K562 (cell line): ENCODE data around the gene SLC37A3. TPM values are rescaled to one million over a fixed set of nuclear protein-coding genes. Genes with fewer than 3 reads are reported as not detected.

Experiments
- CHD4 ChIP-seq: fragments of 200-600 bp; sonication (generic); IDR thresholded peaks from 3 replicates; pipeline ENCODE4 v1.6.1; 2012; ENCODE audit warnings: low read depth, mild to moderate bottlenecking, mixed read lengths, low read length, inconsistent platforms; ENCODE audit not compliant: insufficient read depth, insufficient replicate concordance, poor library complexity, severe bottlenecking
- GTF3C2 ChIP-seq: IDR thresholded peaks from 3 replicates; pipeline ENCODE4 v1.6.1; 2011; ENCODE audit warnings: borderline replicate concordance, mild to moderate bottlenecking, moderate library complexity; ENCODE audit not compliant: insufficient read length; ENCODE audit errors: extremely low read depth
- MAZ ChIP-seq, 2 experiments: fragments of 450-650 bp in 1 of 2; sonication (generic) in 1 of 2; formaldehyde crosslinking; IDR thresholded peaks in 1 of 2; conservative IDR thresholded peaks in 1 of 2; 2 replicates each; pipeline versions ENCODE4 v1.4.0 to v1.5.0; 2020; ENCODE audit warnings: mild to moderate bottlenecking in 1 of 2, missing genetic modification reagents in 1 of 2
- NR2C1 ChIP-seq, 2 experiments: fragments of 450-650 bp; IDR thresholded peaks; 2 replicates each; pipeline ENCODE4 v1.6.1; 2017; ENCODE audit warnings: mild to moderate bottlenecking in 2 of 2, antibody characterized with exemption in 1 of 2, inconsistent platforms in 1 of 2, missing compliant biosample characterization in 1 of 2, missing genetic modification characterization in 1 of 2
- PHTF2 ChIP-seq: fragments of 250-450 bp; sonication (Bioruptor Pico); IDR thresholded peaks from 2 replicates; pipeline ENCODE4 v1.5.0; 2021; ENCODE audit warnings: mild to moderate bottlenecking
- PPARD ChIP-seq: fragments of 250-450 bp; sonication (Bioruptor Pico); IDR thresholded peaks from 2 replicates; pipeline ENCODE4 v1.8.0; 2022; ENCODE audit warnings: inconsistent platforms, mild to moderate bottlenecking, moderate library complexity
- SMAD4 ChIP-seq: fragments of 250-450 bp; sonication (Bioruptor Pico); conservative IDR thresholded peaks from 2 replicates; pipeline ENCODE4 v1.8.0; 2021; ENCODE audit warnings: inconsistent platforms, mild to moderate bottlenecking, moderate library complexity
- SNIP1 ChIP-seq: fragments of 450-650 bp; IDR thresholded peaks from 2 replicates; pipeline ENCODE4 v1.7.1; 2017; ENCODE audit warnings: low read depth, mild to moderate bottlenecking
- ZBTB5 ChIP-seq: fragments of 450-650 bp; IDR thresholded peaks from 2 replicates; pipeline ENCODE4 v1.6.1; 2017; ENCODE audit warnings: antibody characterized with exemption
- ZNF280A ChIP-seq: fragments of 450-650 bp; IDR thresholded peaks from 2 replicates; pipeline ENCODE4 v1.6.1; 2018; ENCODE audit warnings: mild to moderate bottlenecking, low read depth; ENCODE audit not compliant: partially characterized antibody
- polyA plus RNA-seq, 8 experiments: library from polyadenylated mRNA; depleted of rRNA in 4 of 8; stranded (reverse) in 5 of 8; unstranded in 3 of 8; fragments of >200 nt; fragmentation: Nextera tagmentation in 2 of 8; fragmentation: Illumina TruSeq in 1 of 8; extraction: Ambion mirVana in 2 of 8; extraction: Trizol in 1 of 8; gene quantifications; 2 replicates each; pipeline versions ENCODE4 v1.2.1 to v1.2.3, GENCODE V29; 2011 to 2014; ENCODE audit warnings: inconsistent platforms in 1 of 8, missing spikeins in 1 of 8
- total RNA-seq, 7 experiments: library from RNA; depleted of rRNA in 6 of 7; stranded (reverse); fragments of >200 nt in 6 of 7; fragmentation: Illumina TruSeq in 2 of 7; extraction: Trizol in 2 of 7; gene quantifications; 2 replicates each; pipeline versions ENCODE4 v1.2.1 to v1.2.3, GENCODE V29; 2011 to 2021; ENCODE audit warnings: low replicate concordance in 1 of 7
- TF ChIP-seq, protein P1 (sequence below): fragments of 200-800 bp; sonication (Bioruptor generic); IDR thresholded peaks from 2 replicates; pipeline ENCODE4 v1.6.1; 2017; ENCODE audit warnings: missing genetic modification characterization, missing compliant biosample characterization
- TF ChIP-seq, protein P2 (sequence below): fragments of 250-450 bp; sonication (Bioruptor Pico); IDR thresholded peaks from 2 replicates; pipeline ENCODE4 v1.4.0; 2020; ENCODE audit warnings: mild to moderate bottlenecking, moderate library complexity

The SLC37A3 gene
- total and polyA plus RNA-seq, 9 of the 15 experiments (the other 6 are each of a cell fraction or from before 2014, with no cell fraction given): 11.7 to 59.1 (median 26.8) TPM

GRCh38 chr7:140397784-140398750 is at the start of gene SLC37A3 (continued):
- TF ChIP-seq, protein P1, sequence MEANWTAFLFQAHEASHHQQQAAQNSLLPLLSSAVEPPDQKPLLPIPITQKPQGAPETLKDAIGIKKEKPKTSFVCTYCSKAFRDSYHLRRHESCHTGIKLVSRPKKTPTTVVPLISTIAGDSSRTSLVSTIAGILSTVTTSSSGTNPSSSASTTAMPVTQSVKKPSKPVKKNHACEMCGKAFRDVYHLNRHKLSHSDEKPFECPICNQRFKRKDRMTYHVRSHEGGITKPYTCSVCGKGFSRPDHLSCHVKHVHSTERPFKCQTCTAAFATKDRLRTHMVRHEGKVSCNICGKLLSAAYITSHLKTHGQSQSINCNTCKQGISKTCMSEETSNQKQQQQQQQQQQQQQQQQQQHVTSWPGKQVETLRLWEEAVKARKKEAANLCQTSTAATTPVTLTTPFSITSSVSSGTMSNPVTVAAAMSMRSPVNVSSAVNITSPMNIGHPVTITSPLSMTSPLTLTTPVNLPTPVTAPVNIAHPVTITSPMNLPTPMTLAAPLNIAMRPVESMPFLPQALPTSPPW (CRISPR knock-in tag): peak; percentile 86
- TF ChIP-seq CHD4 (no peak), SMAD4 (CRISPR knock-in tag) (peak; percentile 59), ZNF280A (no peak), PPARD (CRISPR knock-in tag) (no peak), MAZ (CRISPR knock-in tag; conservative IDR thresholded peaks at IDR 0.05 in 1 of 2, IDR thresholded peaks at IDR 0.05 in 1 of 2) (peak; percentile 86 to 88; a peak in 3 of 4 replicates), NR2C1 (IDR thresholded peaks at IDR 0.05) (peak; percentile 84), NR2C1 (tag; IDR thresholded peaks at IDR 0.05) (peak; percentile 91), ZBTB5 (no peak), SNIP1 (no peak), PHTF2 (no peak), GTF3C2 (no peak)
- TF ChIP-seq, protein P2, sequence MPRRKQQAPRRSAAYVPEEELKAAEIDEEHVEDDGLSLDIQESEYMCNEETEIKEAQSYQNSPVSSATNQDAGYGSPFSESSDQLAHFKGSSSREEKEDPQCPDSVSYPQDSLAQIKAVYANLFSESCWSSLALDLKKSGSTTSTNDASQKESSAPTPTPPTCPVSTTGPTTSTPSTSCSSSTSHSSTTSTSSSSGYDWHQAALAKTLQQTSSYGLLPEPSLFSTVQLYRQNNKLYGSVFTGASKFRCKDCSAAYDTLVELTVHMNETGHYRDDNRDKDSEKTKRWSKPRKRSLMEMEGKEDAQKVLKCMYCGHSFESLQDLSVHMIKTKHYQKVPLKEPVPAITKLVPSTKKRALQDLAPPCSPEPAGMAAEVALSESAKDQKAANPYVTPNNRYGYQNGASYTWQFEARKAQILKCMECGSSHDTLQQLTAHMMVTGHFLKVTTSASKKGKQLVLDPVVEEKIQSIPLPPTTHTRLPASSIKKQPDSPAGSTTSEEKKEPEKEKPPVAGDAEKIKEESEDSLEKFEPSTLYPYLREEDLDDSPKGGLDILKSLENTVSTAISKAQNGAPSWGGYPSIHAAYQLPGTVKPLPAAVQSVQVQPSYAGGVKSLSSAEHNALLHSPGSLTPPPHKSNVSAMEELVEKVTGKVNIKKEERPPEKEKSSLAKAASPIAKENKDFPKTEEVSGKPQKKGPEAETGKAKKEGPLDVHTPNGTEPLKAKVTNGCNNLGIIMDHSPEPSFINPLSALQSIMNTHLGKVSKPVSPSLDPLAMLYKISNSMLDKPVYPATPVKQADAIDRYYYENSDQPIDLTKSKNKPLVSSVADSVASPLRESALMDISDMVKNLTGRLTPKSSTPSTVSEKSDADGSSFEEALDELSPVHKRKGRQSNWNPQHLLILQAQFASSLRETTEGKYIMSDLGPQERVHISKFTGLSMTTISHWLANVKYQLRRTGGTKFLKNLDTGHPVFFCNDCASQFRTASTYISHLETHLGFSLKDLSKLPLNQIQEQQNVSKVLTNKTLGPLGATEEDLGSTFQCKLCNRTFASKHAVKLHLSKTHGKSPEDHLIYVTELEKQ: no peak
